ENCODE measurements around the gene SPTB. TPM values are rescaled to one million over a fixed set of nuclear protein-coding genes. Genes with fewer than 3 reads are reported as not detected.

The SPTB gene
- total and polyA plus RNA-seq, 9 of the 15 experiments (the other 6 are each of a cell fraction or from before 2014, with no cell fraction given): 0.21 to 45.9 (median 11.7) TPM

- Histone ChIP-seq H3K4me2 (ENCODE audit: insufficient read depth, low read length) (no peak overlapping the region), H3K36me3 (ENCODE audit: control insufficient read depth, insufficient read depth, low read length) (no peaks in the 10 kb centered on the region), H3K9ac (ENCODE audit: insufficient read depth in 1 of 2, low read depth in 2 of 2, low read length in 2 of 2) (no peak overlapping the region), H3K4me3 (no peak overlapping the region), H3K27me3 (ENCODE audit: control insufficient read depth in 2 of 2, insufficient read depth in 2 of 2, low read length in 2 of 2) (peaks cover 2 to 46% of the 10 kb centered on the region in 2 experiments; a peak in 4 of 5 replicates), H3K9me1 (ENCODE audit: control insufficient read depth, insufficient read depth, low read length) (no peaks in the 10 kb centered on the region), H3K9me3 (replicated peaks; ENCODE audit: control insufficient read depth, insufficient read depth, low read depth, low read length) (no peaks in the 10 kb centered on the region), H2AFZ (ENCODE audit: low read depth, low read length) (no peak overlapping the region), H3K79me2 (ENCODE audit: control insufficient read depth, insufficient read depth, low read length) (no peaks in the 10 kb centered on the region), H4K20me1 (replicated peaks; ENCODE audit: control insufficient read depth, insufficient read depth, low read length) (no peaks in the 10 kb centered on the region), H3K27ac (ENCODE audit: extremely low read depth, low read depth, low read length) (no peak overlapping the region), H3K4me1 (replicated peaks in 1 of 2; ENCODE audit: control insufficient read depth in 2 of 2, insufficient read depth in 2 of 2, low read length in 2 of 2) (no peaks in the 10 kb centered on the region; a peak in 1 of 5 replicates)
- 0% methylated on average over 6 of the region's 7 CpGs for WGBS (ENCODE audit: insufficient coverage, low coverage, missing lambda C conversion rate)
- ATAC-seq: no peak
- in situ Hi-C loops (cut with MboI): no loop called here
- DNase-seq (ENCODE audit: extremely low read depth in 1 of 4, low spot score in 3 of 4): no peak
- ChIA-PET POLR2A (no interaction called here), CTCF (ENCODE audit: low intra/inter-chr PET ratio) (no interaction called here)
- BruUV-seq (replicated peaks): no TSS peak
- intact Hi-C loops (cut with micrococcal nuclease): no loop called here
- FAIRE-seq: no peak
- TF ChIP-seq YBX1 (IDR thresholded peaks at IDR 0.05): no peak
- TF ChIP-seq ZMIZ1 (IDR thresholded peaks at IDR 0.05; ENCODE audit: low read depth in 2 of 2, low read length in 2 of 2): no peak
- no peak for TF ChIP-seq NCOA2 (IDR thresholded peaks at IDR 0.05; ENCODE audit: partially characterized antibody in 2 of 2)
- no peak for TF ChIP-seq CTBP1 (IDR thresholded peaks at IDR 0.05; ENCODE audit: borderline replicate concordance)
- no peak for TF ChIP-seq HMG20A (CRISPR knock-in tag; conservative IDR thresholded peaks at IDR 0.05)
- TF ChIP-seq ZNF143 (CRISPR knock-in tag; IDR thresholded peaks at IDR 0.05): no peak
- TF ChIP-seq, protein P1, sequence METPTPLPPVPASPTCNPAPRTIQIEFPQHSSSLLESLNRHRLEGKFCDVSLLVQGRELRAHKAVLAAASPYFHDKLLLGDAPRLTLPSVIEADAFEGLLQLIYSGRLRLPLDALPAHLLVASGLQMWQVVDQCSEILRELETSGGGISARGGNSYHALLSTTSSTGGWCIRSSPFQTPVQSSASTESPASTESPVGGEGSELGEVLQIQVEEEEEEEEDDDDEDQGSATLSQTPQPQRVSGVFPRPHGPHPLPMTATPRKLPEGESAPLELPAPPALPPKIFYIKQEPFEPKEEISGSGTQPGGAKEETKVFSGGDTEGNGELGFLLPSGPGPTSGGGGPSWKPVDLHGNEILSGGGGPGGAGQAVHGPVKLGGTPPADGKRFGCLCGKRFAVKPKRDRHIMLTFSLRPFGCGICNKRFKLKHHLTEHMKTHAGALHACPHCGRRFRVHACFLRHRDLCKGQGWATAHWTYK (CRISPR knock-in tag; IDR thresholded peaks at IDR 0.05): no peak
- no peak for TF ChIP-seq ZNF699 (CRISPR knock-in tag; IDR thresholded peaks at IDR 0.05; ENCODE audit: insufficient replicate concordance)
- TF ChIP-seq, protein P2, sequence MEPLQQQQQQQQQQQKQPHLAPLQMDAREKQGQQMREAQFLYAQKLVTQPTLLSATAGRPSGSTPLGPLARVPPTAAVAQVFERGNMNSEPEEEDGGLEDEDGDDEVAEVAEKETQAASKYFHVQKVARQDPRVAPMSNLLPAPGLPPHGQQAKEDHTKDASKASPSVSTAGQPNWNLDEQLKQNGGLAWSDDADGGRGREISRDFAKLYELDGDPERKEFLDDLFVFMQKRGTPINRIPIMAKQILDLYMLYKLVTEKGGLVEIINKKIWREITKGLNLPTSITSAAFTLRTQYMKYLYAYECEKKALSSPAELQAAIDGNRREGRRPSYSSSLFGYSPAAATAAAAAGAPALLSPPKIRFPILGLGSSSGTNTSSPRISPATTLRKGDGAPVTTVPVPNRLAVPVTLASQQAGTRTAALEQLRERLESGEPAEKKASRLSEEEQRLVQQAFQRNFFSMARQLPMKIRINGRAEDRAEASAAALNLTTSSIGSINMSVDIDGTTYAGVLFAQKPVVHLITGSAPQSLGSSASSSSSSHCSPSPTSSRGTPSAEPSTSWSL (CRISPR knock-in tag; IDR thresholded peaks at IDR 0.05; ENCODE audit: borderline replicate concordance): no peak
- no peak for TF ChIP-seq RBBP5 (IDR thresholded peaks at IDR 0.05; ENCODE audit: borderline replicate concordance, insufficient read depth, low read length, poor library complexity, severe bottlenecking)
- TF ChIP-seq SNIP1 (IDR thresholded peaks at IDR 0.05; ENCODE audit: low read depth): no peak
- TF ChIP-seq SMAD2 (IDR thresholded peaks at IDR 0.05; ENCODE audit: low read depth, low read length): no peak
- no peak for TF ChIP-seq USF1 (CRISPR knock-in tag; IDR thresholded peaks at IDR 0.05)
These were observed 160.1 kb downstream of the SPTB start for GRCh38 chr14:64719601-64720000.

Measured in K562 (cell line).